Gastrocnemius medialis (tissue), 4 donors: ENCODE data around the gene DIPK2A.

Experiments used
- CTCF ChIP-seq, 5 experiments: fragments of 450-650 bp in 3 of 5; fragments of 200-600 bp in 2 of 5; sonication (generic) in 2 of 5; IDR thresholded peaks in 4 of 5; conservative IDR thresholded peaks in 1 of 5; 1 replicate in 4 of 5; 2 replicates in 1 of 5; pipeline ENCODE4 v1.5.1; 2016 to 2019; ENCODE audit warnings: antibody characterized with exemption in 5 of 5, mild to moderate bottlenecking in 3 of 5, moderate library complexity in 3 of 5
- POLR2A ChIP-seq, 2 donors: fragments of 450-650 bp; IDR thresholded peaks; one replicate each; pipeline ENCODE4 v1.6.1; 2017; ENCODE audit warnings: antibody characterized with exemption in 2 of 2, mild to moderate bottlenecking in 2 of 2, moderate library complexity in 2 of 2

- TF ChIP-seq CTCF (IDR thresholded peaks at IDR 0.05 in 4 of 5, conservative IDR thresholded peaks at IDR 0.05 in 1 of 5), result no peak
- TF ChIP-seq POLR2A (IDR thresholded peaks at IDR 0.05), result no peak
Measured at GRCh38 chr3:143961342-143961741, 10.3 kb upstream of the DIPK2A start.
